ENCODE data around the gene KIAA1328.
"Not testable (repeated sequence)": the region's sequence is repeated elsewhere in the genome, so short reads cannot be mapped to it uniquely, and the experiment has no call there.

The KIAA1328 gene

DNA sequence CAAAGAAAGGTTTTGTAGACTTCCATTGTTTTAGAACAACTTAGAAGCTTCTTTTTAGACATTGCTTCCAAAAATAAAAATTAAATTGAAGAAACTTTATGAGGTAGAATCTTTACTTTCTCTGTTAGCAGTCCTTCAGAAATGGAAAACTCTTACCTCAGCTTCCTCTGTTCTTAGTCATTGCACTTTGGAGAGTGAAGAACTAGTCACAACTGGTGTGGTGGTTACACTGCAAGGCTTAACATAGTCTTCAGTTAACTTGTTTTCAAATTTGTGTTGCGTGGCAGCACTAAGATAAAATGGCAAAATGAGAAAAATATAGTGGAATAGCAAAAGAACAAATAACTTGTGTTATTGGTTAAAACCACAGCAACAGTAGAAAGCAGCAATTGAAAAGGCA lies 332.6 kb downstream of the KIAA1328 start:
- no peak overlapping the region for H3K4me3 ChIP-seq (ENCODE audit: low read depth, low read length)
- TF ChIP-seq, protein P1, sequence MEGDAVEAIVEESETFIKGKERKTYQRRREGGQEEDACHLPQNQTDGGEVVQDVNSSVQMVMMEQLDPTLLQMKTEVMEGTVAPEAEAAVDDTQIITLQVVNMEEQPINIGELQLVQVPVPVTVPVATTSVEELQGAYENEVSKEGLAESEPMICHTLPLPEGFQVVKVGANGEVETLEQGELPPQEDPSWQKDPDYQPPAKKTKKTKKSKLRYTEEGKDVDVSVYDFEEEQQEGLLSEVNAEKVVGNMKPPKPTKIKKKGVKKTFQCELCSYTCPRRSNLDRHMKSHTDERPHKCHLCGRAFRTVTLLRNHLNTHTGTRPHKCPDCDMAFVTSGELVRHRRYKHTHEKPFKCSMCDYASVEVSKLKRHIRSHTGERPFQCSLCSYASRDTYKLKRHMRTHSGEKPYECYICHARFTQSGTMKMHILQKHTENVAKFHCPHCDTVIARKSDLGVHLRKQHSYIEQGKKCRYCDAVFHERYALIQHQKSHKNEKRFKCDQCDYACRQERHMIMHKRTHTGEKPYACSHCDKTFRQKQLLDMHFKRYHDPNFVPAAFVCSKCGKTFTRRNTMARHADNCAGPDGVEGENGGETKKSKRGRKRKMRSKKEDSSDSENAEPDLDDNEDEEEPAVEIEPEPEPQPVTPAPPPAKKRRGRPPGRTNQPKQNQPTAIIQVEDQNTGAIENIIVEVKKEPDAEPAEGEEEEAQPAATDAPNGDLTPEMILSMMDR (IDR thresholded peaks at IDR 0.05; ENCODE audit: low read depth, low read length) = no peak

DNA sequence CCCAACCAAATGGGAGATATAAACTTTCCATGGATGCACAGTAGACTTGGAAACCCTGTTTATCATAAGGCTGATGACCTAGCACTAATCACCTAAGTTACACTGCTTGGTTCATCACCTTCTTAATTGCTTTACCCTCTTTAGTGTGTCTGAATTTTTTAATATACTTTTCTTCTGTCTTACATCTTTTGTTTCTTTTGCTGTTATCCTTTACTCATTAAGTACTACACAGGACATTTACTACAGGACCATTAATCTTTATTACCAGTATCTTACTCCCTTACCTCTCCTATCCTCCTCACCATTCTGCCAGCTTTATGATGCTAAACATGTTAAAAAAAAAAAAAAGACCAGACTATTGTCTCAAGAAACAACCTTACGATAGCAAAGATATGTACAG lies 333.6 kb downstream of the KIAA1328 start:
- TF ChIP-seq, protein P1 (IDR thresholded peaks at IDR 0.05; ENCODE audit: low read depth, low read length) = no peak
- no peak overlapping the region for H3K4me3 ChIP-seq (ENCODE audit: low read depth, low read length)

DNA sequence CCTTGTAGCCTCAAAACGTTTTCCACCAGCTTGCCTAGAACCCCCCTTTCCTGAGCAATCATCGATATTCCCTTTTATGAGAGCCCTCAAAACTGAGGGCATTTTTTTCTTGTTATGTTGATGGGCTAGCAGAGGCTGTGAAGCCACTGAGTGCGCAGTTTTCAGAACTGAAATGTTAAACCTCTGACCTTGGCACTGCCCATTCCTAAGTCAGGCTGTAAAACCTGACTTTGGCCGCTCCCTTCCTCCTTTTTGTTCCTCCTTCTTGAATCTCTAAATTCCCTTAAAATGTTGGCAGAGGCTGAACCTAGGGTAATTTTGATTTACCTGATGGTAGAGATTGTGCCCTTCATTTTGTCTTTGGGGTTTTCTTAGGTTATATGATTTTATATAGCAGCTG lies 334.2 kb downstream of the KIAA1328 start:
- TF ChIP-seq, protein P1 (IDR thresholded peaks at IDR 0.05; ENCODE audit: low read depth, low read length) = no peak

DNA sequence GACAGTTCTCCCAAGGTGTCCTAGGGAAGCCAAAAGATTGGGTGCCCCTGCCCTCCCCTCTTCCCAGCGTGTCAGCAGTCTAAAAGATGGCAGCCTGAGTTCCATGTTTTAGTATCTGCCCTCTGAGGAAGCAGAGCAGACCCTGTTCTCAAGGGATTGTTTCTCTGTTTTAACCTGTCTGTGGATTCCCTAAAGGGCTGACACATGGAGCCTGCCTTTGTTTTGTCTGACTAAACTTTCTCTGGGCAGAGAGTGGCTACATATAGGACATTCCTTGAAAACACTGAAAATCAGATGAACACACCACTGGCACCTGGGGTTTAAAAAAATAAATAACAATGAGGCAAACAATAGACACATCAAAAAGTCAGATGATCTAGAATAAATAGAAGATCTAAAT lies 337.6 kb downstream of the KIAA1328 start:
- TF ChIP-seq, protein P1 (IDR thresholded peaks at IDR 0.05; ENCODE audit: low read depth, low read length) = no peak
- H3K4me3 ChIP-seq (ENCODE audit: low read depth, low read length) = no peak overlapping the region

More for the DNA sequence above, 334.2 kb downstream of the KIAA1328 start:
- no peak overlapping the region for H3K4me3 ChIP-seq (ENCODE audit: low read depth, low read length)

DNA sequence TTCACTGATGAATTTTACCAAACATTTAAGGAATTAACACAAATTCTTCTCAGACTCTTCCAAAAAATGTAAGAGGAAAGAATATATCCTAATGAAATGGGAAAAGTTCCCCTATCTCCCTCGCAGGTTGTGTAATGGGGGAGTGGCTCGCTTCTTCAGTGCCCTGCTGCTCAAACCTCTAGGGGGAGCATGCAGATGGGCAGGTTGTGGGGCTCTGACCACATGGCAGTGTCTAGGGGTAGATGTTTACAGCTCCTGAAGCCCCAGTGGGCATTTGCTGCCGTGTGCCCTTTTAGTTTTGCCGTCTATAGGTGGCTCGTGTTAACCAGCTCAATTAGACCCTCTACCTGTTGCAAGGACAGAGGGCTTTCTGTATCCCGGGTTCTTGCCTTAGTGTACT lies 338.0 kb downstream of the KIAA1328 start:
- not testable (repeated sequence) for H3K4me3 ChIP-seq (ENCODE audit: low read depth, low read length)

DNA sequence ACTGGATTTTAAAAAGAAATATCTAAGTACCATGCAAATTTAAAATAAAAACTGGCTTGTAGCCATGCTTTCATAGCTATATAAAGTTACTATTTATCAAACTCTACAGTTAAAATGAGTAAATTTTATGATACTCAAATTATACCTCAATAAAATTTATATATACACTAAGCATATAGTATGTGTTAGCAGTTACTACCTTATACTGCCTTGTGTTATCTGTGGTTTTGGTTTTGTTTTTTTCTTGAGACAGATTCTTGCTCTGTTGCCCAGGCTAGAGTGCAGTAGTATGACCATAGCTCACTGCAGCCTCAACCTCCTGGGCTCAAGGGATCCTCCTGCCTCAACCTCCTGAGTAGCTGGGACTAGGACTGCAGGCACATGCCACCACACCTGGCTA lies 342.1 kb downstream of the KIAA1328 start:
- no peak overlapping the region for H3K4me3 ChIP-seq (ENCODE audit: low read depth, low read length)
- TF ChIP-seq, protein P1 (IDR thresholded peaks at IDR 0.05; ENCODE audit: low read depth, low read length) = no peak

DNA sequence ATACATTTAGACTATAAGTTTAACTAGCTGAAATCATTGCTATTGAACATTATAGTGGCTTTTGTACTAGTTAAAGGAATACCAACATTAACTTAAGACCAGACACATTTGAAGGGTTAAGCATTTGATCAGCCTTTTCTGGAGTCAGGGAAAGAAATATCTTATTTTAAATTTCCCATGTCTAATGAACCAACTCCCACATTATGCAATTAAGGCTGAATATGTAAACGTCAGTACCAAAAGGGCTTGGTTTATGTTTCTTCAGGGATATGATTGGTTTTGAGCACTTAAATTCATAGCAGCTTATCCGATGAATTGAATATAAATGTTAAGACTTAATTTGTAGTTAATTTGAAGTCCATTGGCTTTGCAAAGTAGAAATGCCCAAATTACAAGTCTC lies 344.5 kb downstream of the KIAA1328 start:
- TF ChIP-seq, protein P1 (IDR thresholded peaks at IDR 0.05; ENCODE audit: low read depth, low read length) = no peak
- no peak overlapping the region for H3K4me3 ChIP-seq (ENCODE audit: low read depth, low read length)

Measured in WI38 (cell line).